Gastroesophageal sphincter (tissue), 4 donors: ENCODE data around the gene SH3GLB2. TPM values are rescaled to one million over a fixed set of nuclear protein-coding genes. Genes with fewer than 3 reads are reported as not detected.

Experiments used
- ATAC-seq: fragments of 150-250 bp; one replicate; pipeline ENCODE4 v1.9.1; 2016; ENCODE audit warnings: mild to moderate bottlenecking, moderate library complexity
- H3K27ac ChIP-seq, 4 donors: fragments of 200-600 bp; sonication (generic) in 3 of 4; 1 replicate in 3 of 4; 2 replicates in 1 of 4; pipeline ENCODE4 v1.5.1; 2016 to 2019
- H3K27me3 ChIP-seq: fragments of 200-600 bp; sonication (generic); one replicate; pipeline ENCODE4 v1.5.1; 2019
- H3K36me3 ChIP-seq, 2 donors: fragments of 200-600 bp; sonication (generic); one replicate each; pipeline ENCODE4 v1.5.1; 2019; ENCODE audit warnings: control low read depth in 1 of 2
- H3K4me1 ChIP-seq, 3 donors: fragments of 200-600 bp; sonication (generic); 1 replicate in 2 of 3; 2 replicates in 1 of 3; pipeline ENCODE4 v1.5.1; 2016 to 2019; ENCODE audit warnings: control low read depth in 2 of 3
- H3K4me3 ChIP-seq, 2 donors: fragments of 200-600 bp; sonication (generic); one replicate each; pipeline ENCODE4 v1.5.1; 2019; ENCODE audit warnings: mild to moderate bottlenecking in 1 of 2, moderate library complexity in 1 of 2
- H3K9me3 ChIP-seq, 3 donors: fragments of 200-600 bp; sonication (generic); one replicate each; pipeline ENCODE4 v1.5.1; 2017 to 2019; ENCODE audit warnings: control low read depth in 2 of 3
- CTCF ChIP-seq, 4 experiments: fragments of 200-600 bp in 2 of 4; fragments of 450-650 bp in 2 of 4; sonication (generic) in 1 of 4; IDR thresholded peaks; one replicate each; pipeline ENCODE4 v1.5.1; 2017 to 2019; ENCODE audit warnings: antibody characterized with exemption in 4 of 4, mild to moderate bottlenecking in 2 of 4, moderate library complexity in 2 of 4
- EP300 ChIP-seq: sonication (generic); formaldehyde crosslinking; IDR thresholded peaks from one replicate; pipeline ENCODE4 v1.6.1; 2017; ENCODE audit warnings: antibody characterized with exemption, mild to moderate bottlenecking
- POLR2A ChIP-seq, 2 donors: fragments of 450-650 bp; IDR thresholded peaks; one replicate each; pipeline ENCODE4 v1.6.1; 2017; ENCODE audit warnings: antibody characterized with exemption in 2 of 2, mild to moderate bottlenecking in 2 of 2, moderate library complexity in 1 of 2
- POLR2AphosphoS5 ChIP-seq: sonication (generic); formaldehyde crosslinking; IDR thresholded peaks from one replicate; pipeline ENCODE4 v1.6.1; 2017; ENCODE audit warnings: antibody characterized with exemption
- WGBS, 2 donors: methylation state at CpG; one replicate each; pipeline ENCODE4 v1.1.5; 2018; ENCODE audit warnings: low coverage in 1 of 2; 5-methylcytosine and 5-hydroxymethylcytosine counted together
- total RNA-seq, 4 donors: library from RNA; depleted of rRNA; stranded (reverse); fragments of >200 nt; gene quantifications; one replicate each; pipeline ENCODE4 v1.1.0, GENCODE V29; 2016

Gene SH3GLB2
- total RNA-seq, 4 donors from 2014 or later = 80.3 to 123 (median 83.6) TPM

GRCh38 chr9:129023036-129023907, 4.9 kb downstream of the SH3GLB2 start:
- Histone ChIP-seq H3K4me3 (no peak overlapping the region), H3K4me1 (peaks cover 0 to 47% (median 20%) of the 10 kb centered on the region in 3 donors), H3K9me3 (no peaks in the 10 kb centered on the region), H3K27ac (peak overlapping the region in 3 of 4 donors; percentile 26 to 68 (median 57)), H3K36me3 (peaks cover 0 to 28% of the 10 kb centered on the region in 2 donors), H3K27me3 (no peaks in the 10 kb centered on the region)
- no peak for TF ChIP-seq CTCF (IDR thresholded peaks at IDR 0.05)
- peak; percentile 46 for TF ChIP-seq POLR2AphosphoS5
- ATAC-seq = peak; percentile 42
- 58 to 82% methylated on average over 6 to 10 of the region's 16 CpGs for whole genome bisulfite sequencing, 2 donors

DNA sequence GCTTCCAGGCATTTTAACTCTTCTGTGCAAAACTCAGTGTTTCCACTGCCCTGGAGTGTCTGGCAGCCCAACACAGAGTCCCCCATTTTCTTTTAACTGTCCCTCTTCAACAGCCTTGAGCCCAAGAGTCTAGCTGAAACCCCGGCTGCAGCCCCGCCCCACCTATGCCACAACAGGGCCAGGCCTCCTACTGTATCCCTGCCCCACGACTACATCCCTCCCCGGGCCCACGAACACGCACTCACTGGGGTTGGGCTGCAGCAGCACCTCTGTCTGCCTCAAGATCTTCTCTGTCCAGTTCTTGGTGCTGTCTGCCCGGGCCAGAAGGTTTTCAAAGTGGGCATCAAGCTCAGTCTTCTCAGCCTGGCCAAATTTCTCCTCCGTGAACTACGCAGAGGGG, 6.1 kb downstream of the SH3GLB2 start:
- no peak for TF ChIP-seq POLR2A (IDR thresholded peaks at IDR 0.05)
- no peak for TF ChIP-seq CTCF (IDR thresholded peaks at IDR 0.05)
- TF ChIP-seq POLR2AphosphoS5 = no peak
- Histone ChIP-seq H3K4me1 (peaks cover 0 to 39% (median 14%) of the 10 kb centered on the region in 3 donors), H3K9me3 (no peaks in the 10 kb centered on the region), H3K4me3 (no peak overlapping the region), H3K27me3 (no peaks in the 10 kb centered on the region), H3K36me3 (peaks cover 0 to 40% of the 10 kb centered on the region in 2 donors), H3K27ac (peak overlapping the region in 3 of 4 donors; percentile 26 to 68 (median 57))
- 89 to 100% methylated on average over 1 to 3 of the region's 9 CpGs for WGBS, 2 donors
- no peak for ATAC-seq

- 61 to 63% methylated on average over 4 of the region's 8 CpGs for WGBS, 2 donors
- ATAC-seq = peak; percentile 30
- H3K9me3 ChIP-seq = no peaks in the 10 kb centered on the region
- TF ChIP-seq POLR2A (IDR thresholded peaks at IDR 0.05) (no peak), CTCF (IDR thresholded peaks at IDR 0.05) (no peak), EP300 (no peak), POLR2AphosphoS5 (no peak)
- peaks cover 0 to 30% (median 5%) of the 10 kb centered on the region in 3 donors for H3K4me1 ChIP-seq
- peaks cover 0 to 42% of the 10 kb centered on the region in 2 donors for H3K36me3 ChIP-seq
- no peak overlapping the region for H3K27ac ChIP-seq
- no peaks in the 10 kb centered on the region for H3K27me3 ChIP-seq
- no peak overlapping the region for H3K4me3 ChIP-seq
Observed at GRCh38 chr9:129021091-129021490, 7.0 kb downstream of the SH3GLB2 start.

GRCh38 chr9:129014608-129015007, 13.5 kb downstream of the SH3GLB2 start:
- H3K4me3 ChIP-seq = no peak overlapping the region
- H3K4me1 ChIP-seq = no peaks in the 10 kb centered on the region
- H3K27ac ChIP-seq = no peak overlapping the region
- 81 to 100% methylated on average over 1 to 3 of the region's 8 CpGs for WGBS, 2 donors
- no peaks in the 10 kb centered on the region for H3K27me3 ChIP-seq
- H3K9me3 ChIP-seq = no peaks in the 10 kb centered on the region
- peaks cover 0 to 91% of the 10 kb centered on the region in 2 donors for H3K36me3 ChIP-seq
- no peak for ATAC-seq
- no peak for TF ChIP-seq CTCF (IDR thresholded peaks at IDR 0.05)
- TF ChIP-seq EP300 = no peak
- no peak for TF ChIP-seq POLR2A (IDR thresholded peaks at IDR 0.05)
- TF ChIP-seq POLR2AphosphoS5 = no peak

- H3K27me3 ChIP-seq = no peaks in the 10 kb centered on the region
- TF ChIP-seq POLR2A (IDR thresholded peaks at IDR 0.05) (no peak), EP300 (no peak), POLR2AphosphoS5 (no peak), CTCF (IDR thresholded peaks at IDR 0.05) (no peak)
- no peaks in the 10 kb centered on the region for H3K9me3 ChIP-seq
- H3K36me3 ChIP-seq = peaks cover 0 to 91% of the 10 kb centered on the region in 2 donors
- no peak overlapping the region for H3K27ac ChIP-seq
- H3K4me3 ChIP-seq = no peak overlapping the region
- no peaks in the 10 kb centered on the region for H3K4me1 ChIP-seq
- no peak for ATAC-seq
- WGBS, 2 donors = no CpG with 5 or more reads among the region's 11 CpGs
Observed at GRCh38 chr9:129014124-129014523, 14.0 kb downstream of the SH3GLB2 start.
